Activated T-cell treated with anti-CD3 and anti-CD28 coated beads, Interleukin-2, amount 50 U/mL, for 24 hours (primary cell): ENCODE results near the gene SCN1A.
"Not testable (repeated sequence)": the region's sequence is repeated elsewhere in the genome, so short reads cannot be mapped to it uniquely, and the experiment has no call there.

Experiments
- DNase-seq: peaks from one replicate; pipeline ENCODE4 v3.0.0-alpha.2; 2020
- H3K27ac Mint-ChIP-seq: 2 replicates; pipeline ENCODE4 v1.8.0; 2020; ENCODE audit warnings: mild to moderate bottlenecking, mixed read lengths
- H3K27me3 Mint-ChIP-seq: 2 replicates; pipeline ENCODE4 v1.8.0; 2020; ENCODE audit warnings: mixed read lengths
- H3K36me3 Mint-ChIP-seq: 2 replicates; pipeline ENCODE4 v1.8.0; 2020; ENCODE audit warnings: low read depth, mixed read lengths
- H3K4me1 Mint-ChIP-seq: 2 replicates; pipeline ENCODE4 v1.8.0; 2020; ENCODE audit warnings: low read depth, mixed read lengths
- H3K4me3 Mint-ChIP-seq: 2 replicates; pipeline ENCODE4 v1.8.0; 2020; ENCODE audit warnings: mild to moderate bottlenecking, moderate library complexity, mixed read lengths
- H3K9me3 Mint-ChIP-seq: 2 replicates; pipeline ENCODE4 v1.8.0; 2020; ENCODE audit warnings: mixed read lengths

The SCN1A gene

GRCh38 chr2:166017208-166017607, 110.6 kb downstream of the SCN1A start:
- Mint-ChIP-seq H3K27ac (no peak overlapping the region), H3K9me3 (no peaks in the 10 kb centered on the region), H3K36me3 (no peaks in the 10 kb centered on the region), H3K4me3 (no peak overlapping the region), H3K27me3 (no peaks in the 10 kb centered on the region), H3K4me1 (no peaks in the 10 kb centered on the region)
- DNase-seq, result no peak

DNA sequence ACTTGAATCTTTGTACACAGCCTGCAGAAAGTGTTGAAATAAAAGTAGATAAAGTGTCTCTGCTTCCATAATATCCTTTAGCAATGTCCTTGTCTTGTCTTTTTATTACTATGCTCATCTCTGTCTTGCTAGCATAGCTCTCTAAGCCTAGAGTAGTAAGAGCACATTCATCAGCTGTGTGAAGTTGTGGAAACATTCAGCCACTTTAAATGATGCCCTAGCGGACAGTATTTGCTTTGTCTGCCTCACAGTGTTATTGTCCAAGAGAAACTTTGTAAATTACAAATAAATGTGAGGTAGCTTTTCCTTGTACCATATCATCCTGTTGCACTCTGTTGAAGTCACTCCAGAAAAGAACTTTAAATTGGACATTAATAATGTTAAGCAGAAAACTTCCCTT, 113.9 kb downstream of the SCN1A start:
- Mint-ChIP-seq H3K27ac (no peak overlapping the region), H3K4me3 (no peak overlapping the region), H3K36me3 (no peaks in the 10 kb centered on the region), H3K27me3 (peaks cover 3% of the 10 kb centered on the region), H3K9me3 (no peaks in the 10 kb centered on the region), H3K4me1 (no peaks in the 10 kb centered on the region)
- DNase-seq, result no peak

DNA sequence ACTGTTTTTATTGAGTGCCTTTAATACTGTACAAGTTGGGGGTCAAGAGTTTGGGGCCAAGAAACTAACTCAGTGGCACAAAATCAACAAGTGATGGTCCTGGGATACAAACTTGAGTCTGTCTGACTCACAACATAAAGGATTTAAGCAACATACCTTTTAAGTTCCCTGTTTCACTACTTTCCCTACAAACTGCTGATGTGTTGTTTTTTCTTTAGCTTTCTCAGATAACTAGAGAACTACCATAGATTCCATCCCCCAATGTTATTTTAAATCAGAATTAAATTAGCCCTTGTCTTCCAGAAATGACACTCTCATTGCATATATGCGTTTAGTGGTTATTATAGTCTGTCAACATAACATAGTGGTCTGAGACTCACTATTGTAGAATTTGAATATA, 116.2 kb downstream of the SCN1A start:
- Mint-ChIP-seq H3K4me1 (no peaks in the 10 kb centered on the region), H3K27ac (no peak overlapping the region), H3K4me3 (no peak overlapping the region), H3K36me3 (no peaks in the 10 kb centered on the region), H3K9me3 (no peaks in the 10 kb centered on the region), H3K27me3 (peaks cover 10% of the 10 kb centered on the region)
- DNase-seq, result no peak

DNA sequence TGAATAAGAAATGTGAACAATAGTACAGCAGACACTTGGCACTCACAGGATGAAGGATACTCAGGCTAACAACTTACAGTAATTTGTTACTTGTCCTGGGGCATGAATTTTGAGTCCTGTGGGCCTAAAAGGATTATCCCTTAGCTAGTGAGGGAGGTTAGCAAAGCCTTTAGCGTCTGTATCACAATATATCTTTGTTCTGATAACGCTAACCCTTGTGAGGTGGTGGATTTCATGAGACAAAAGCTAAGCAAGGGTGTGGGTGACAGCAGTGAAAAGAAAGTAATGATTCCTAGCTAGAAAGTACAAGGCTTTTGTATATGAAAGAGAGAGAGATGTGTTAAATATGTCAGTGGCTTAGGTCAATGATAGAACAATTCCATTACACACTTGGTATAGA, 127.4 kb downstream of the SCN1A start:
- H3K36me3 Mint-ChIP-seq, result no peaks in the 10 kb centered on the region
- H3K27me3 Mint-ChIP-seq, result peaks cover 5% of the 10 kb centered on the region

DNA sequence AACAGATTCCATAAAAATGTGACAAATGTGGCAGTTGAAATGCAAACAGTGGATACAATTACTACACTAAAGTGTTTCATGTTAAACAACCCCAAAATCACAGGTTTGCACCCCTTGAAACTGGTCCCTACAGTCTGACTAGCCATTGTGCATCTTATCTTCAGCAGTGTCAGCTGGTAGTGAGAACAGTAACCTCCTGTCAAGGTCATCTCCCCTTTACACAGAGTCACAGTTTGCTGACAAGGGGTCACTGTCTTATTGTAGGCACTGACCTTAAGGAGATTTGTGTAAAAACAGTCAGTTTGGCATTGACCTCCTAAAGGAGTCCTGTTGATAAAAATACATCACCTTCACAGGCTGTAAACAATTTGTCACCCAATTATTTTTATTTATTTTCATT, 137.0 kb downstream of the SCN1A start:
- Mint-ChIP-seq H3K4me3 (no peak overlapping the region), H3K36me3 (no peaks in the 10 kb centered on the region), H3K4me1 (no peaks in the 10 kb centered on the region), H3K9me3 (no peaks in the 10 kb centered on the region), H3K27ac (no peak overlapping the region), H3K27me3 (peaks cover 21% of the 10 kb centered on the region)
- no peak for DNase-seq

More for the DNA sequence above, 127.4 kb downstream of the SCN1A start:
- no peaks in the 10 kb centered on the region for H3K4me1 Mint-ChIP-seq
- no peak overlapping the region for H3K4me3 Mint-ChIP-seq
- no peaks in the 10 kb centered on the region for H3K9me3 Mint-ChIP-seq
- DNase-seq, result no peak
- H3K27ac Mint-ChIP-seq, result no peak overlapping the region

DNA sequence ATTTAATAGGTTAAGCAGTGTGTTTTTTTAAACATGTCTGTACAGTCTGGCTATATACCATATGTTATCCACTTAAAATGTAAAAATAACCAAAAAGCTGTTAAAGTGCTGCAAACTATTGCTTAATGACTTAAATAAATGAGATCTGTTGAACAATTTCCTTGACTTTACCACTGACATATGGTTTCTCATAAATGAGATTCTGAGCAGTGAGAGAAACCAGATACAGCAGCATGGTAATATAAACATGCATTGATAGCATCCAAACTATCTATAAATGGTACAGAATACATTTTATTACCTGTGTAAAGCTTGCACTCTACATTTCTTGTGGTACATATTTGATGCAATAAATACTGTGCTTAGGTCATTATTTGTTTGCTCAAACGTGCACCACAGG, 138.0 kb downstream of the SCN1A start:
- peaks cover 25% of the 10 kb centered on the region for H3K27me3 Mint-ChIP-seq
- no peaks in the 10 kb centered on the region for H3K9me3 Mint-ChIP-seq
- DNase-seq, result no peak
- no peak overlapping the region for H3K27ac Mint-ChIP-seq
- H3K36me3 Mint-ChIP-seq, result no peaks in the 10 kb centered on the region
- no peaks in the 10 kb centered on the region for H3K4me1 Mint-ChIP-seq
- H3K4me3 Mint-ChIP-seq, result no peak overlapping the region

- Mint-ChIP-seq H3K36me3 (no peaks in the 10 kb centered on the region), H3K27ac (no peak overlapping the region), H3K9me3 (no peaks in the 10 kb centered on the region), H3K4me1 (no peaks in the 10 kb centered on the region), H3K27me3 (peaks cover 32% of the 10 kb centered on the region), H3K4me3 (no peak overlapping the region)
- no peak for DNase-seq
Measured at GRCh38 chr2:165985120-165985519, 142.7 kb downstream of the SCN1A start.

- H3K9me3 Mint-ChIP-seq, H3K4me1 Mint-ChIP-seq, H3K4me3 Mint-ChIP-seq, H3K27ac Mint-ChIP-seq, DNase-seq, H3K36me3 Mint-ChIP-seq: not testable (repeated sequence)
- H3K27me3 Mint-ChIP-seq, result peaks cover 24% of the 10 kb centered on the region
Measured at GRCh38 chr2:165972161-165972560, 155.7 kb downstream of the SCN1A start.

- Mint-ChIP-seq H3K4me1 (no peaks in the 10 kb centered on the region), H3K36me3 (no peaks in the 10 kb centered on the region), H3K27ac (no peak overlapping the region), H3K27me3 (peaks cover 23% of the 10 kb centered on the region), H3K4me3 (no peak overlapping the region), H3K9me3 (no peaks in the 10 kb centered on the region)
- no peak for DNase-seq
Measured at GRCh38 chr2:165970663-165971062, 157.2 kb downstream of the SCN1A start.

GRCh38 chr2:165969227-165969626, 158.6 kb downstream of the SCN1A start:
- no peaks in the 10 kb centered on the region for H3K9me3 Mint-ChIP-seq
- DNase-seq, result no peak
- no peaks in the 10 kb centered on the region for H3K4me1 Mint-ChIP-seq
- no peak overlapping the region for H3K4me3 Mint-ChIP-seq
- H3K36me3 Mint-ChIP-seq, result no peaks in the 10 kb centered on the region
- peaks cover 17% of the 10 kb centered on the region for H3K27me3 Mint-ChIP-seq
- H3K27ac Mint-ChIP-seq, result no peak overlapping the region

DNA sequence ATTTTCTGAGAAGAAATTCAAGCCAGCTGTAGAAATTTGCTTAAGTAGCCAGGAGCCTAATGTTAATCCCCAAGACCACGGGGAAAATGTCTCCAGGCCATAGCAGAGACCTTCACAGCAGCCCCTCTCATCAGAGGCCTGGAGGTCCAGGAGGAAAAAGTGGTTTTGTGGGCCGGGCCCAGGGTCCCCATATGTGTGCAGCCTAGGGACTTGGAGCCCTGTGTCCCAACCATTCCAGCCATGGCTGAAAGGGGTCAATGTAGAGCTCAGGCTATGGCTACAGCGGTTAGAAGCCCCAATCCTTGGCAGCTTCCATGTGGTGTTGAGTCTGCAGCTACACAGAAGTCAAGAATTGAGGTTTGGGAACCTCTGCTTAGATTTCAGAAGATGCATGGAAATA, 160.1 kb downstream of the SCN1A start:
- Mint-ChIP-seq H3K27me3 (peaks cover 17% of the 10 kb centered on the region), H3K9me3 (no peaks in the 10 kb centered on the region), H3K27ac (no peak overlapping the region), H3K4me3 (no peak overlapping the region), H3K4me1 (no peaks in the 10 kb centered on the region), H3K36me3 (no peaks in the 10 kb centered on the region)
- DNase-seq, result no peak

- Mint-ChIP-seq H3K4me1 (peaks cover 3% of the 10 kb centered on the region), H3K9me3 (no peaks in the 10 kb centered on the region), H3K4me3 (no peak overlapping the region), H3K27me3 (no peaks in the 10 kb centered on the region), H3K36me3 (no peaks in the 10 kb centered on the region), H3K27ac (no peak overlapping the region)
- DNase-seq, result no peak
Measured at GRCh38 chr2:165961818-165962217, 166.0 kb downstream of the SCN1A start.

GRCh38 chr2:165959371-165959770, 168.4 kb downstream of the SCN1A start:
- Mint-ChIP-seq H3K27ac (no peak overlapping the region), H3K9me3 (no peaks in the 10 kb centered on the region), H3K36me3 (no peaks in the 10 kb centered on the region), H3K4me3 (no peak overlapping the region), H3K27me3 (no peaks in the 10 kb centered on the region), H3K4me1 (peaks cover 18% of the 10 kb centered on the region)
- DNase-seq, result no peak

DNA sequence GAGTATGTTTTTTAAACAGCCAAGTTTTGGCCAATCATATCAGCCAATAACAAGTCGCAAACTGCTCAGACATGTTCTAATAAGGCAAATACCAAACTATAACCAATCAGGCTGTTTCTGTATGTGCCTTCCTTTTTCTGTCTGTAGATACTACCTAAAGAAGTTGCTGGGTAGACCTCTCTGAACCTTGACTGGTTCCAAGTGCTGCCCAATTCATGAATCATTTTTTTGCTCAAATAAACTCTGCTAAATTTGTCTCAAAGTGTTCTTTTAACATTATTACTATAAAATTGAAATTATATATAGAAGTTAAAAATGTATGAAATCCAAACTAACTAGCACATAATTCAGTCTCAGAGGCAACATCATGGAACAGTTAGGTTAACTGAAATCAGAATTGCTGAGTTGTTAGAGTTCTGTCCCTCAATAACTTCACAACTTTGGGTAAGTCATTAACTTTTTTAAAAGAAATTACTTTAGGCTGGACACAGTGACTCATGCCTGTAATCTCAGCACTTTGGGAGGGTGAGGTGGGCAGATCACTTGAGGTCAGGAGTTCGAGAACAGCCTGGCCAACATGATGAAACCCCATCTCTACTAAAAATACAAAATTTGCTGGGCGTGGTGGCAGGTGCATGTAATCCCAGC, 169.4 kb downstream of the SCN1A start:
- H3K4me1 Mint-ChIP-seq, result peaks cover 20% of the 10 kb centered on the region
- H3K27ac Mint-ChIP-seq, result no peak overlapping the region
- H3K9me3 Mint-ChIP-seq, result no peaks in the 10 kb centered on the region
- no peaks in the 10 kb centered on the region for H3K36me3 Mint-ChIP-seq
- no peak overlapping the region for H3K4me3 Mint-ChIP-seq
- H3K27me3 Mint-ChIP-seq, result no peaks in the 10 kb centered on the region
- DNase-seq, result no peak

DNA sequence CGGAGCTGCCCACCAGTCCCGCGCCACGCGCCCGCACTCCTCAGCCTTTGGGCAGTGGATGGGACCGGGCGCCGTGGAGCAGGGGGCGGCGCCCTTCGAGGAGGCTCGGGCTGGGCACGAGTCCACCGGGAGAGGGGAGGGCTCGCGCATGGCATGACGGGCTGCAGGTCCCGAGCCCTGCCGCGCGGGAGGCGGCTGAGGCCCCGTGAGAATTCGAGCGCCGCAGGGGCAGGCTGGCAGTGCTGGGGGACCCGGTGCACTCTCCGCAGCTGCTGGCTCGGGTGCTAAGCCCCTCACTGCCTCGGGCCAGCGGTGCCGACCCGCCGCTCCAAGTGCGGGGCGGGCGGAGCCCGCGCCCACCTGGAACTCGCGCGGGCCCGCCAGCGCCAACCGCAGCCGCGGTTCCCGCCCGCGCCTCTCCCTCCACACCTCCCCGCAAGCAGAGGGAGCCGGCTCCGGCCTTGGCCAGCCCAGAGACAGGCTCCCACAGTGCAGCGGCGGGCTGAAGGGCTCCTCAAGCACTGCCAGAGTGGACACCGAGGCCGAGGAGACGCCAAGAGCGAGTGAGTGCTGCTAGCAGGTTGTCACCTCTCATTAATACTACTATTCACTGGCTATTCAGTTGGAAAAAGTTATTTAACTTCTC, 170.7 kb downstream of the SCN1A start:
- Mint-ChIP-seq H3K4me1 (peaks cover 20% of the 10 kb centered on the region), H3K36me3 (no peaks in the 10 kb centered on the region), H3K27me3 (no peaks in the 10 kb centered on the region), H3K27ac (no peak overlapping the region), H3K9me3 (no peaks in the 10 kb centered on the region), H3K4me3 (no peak overlapping the region)
- no peak for DNase-seq
